HepG2 (cell line): ENCODE results near the gene ATP8B1. TPM values are rescaled to one million over a fixed set of nuclear protein-coding genes. Genes with fewer than 3 reads are reported as not detected.

Source experiments
- ARNT ChIP-seq: fragments of 450-650 bp; IDR thresholded peaks from 2 replicates; pipeline ENCODE4 v1.6.1; 2017
- ATAD3A ChIP-seq: sonication (generic); formaldehyde crosslinking; IDR thresholded peaks from 2 replicates; pipeline ENCODE4 v1.4.0; 2020; ENCODE audit warnings: missing genetic modification reagents
- BRD4 ChIP-seq: sonication (generic); formaldehyde crosslinking; IDR thresholded peaks from 2 replicates; pipeline ENCODE4 v1.4.0; 2020; ENCODE audit warnings: missing genetic modification reagents
- CENPX ChIP-seq: sonication (generic); formaldehyde crosslinking; IDR thresholded peaks from 2 replicates; pipeline ENCODE4 v1.9.0; 2021; ENCODE audit warnings: mild to moderate bottlenecking, missing genetic modification reagents, moderate library complexity
- DBP ChIP-seq: sonication (generic); formaldehyde crosslinking; IDR thresholded peaks from 2 replicates; pipeline ENCODE4 v1.4.0; 2020; ENCODE audit warnings: missing genetic modification reagents; ENCODE audit errors: not compliant biosample characterization
- GRHL1 ChIP-seq: sonication (generic); formaldehyde crosslinking; conservative IDR thresholded peaks from 2 replicates; pipeline ENCODE4 v1.8.0; 2022; ENCODE audit warnings: missing genetic modification reagents
- HNRNPH1 ChIP-seq: fragments of 200-400 bp; formaldehyde crosslinking; optimal IDR thresholded peaks from 2 replicates; pipeline ENCODE3; 2017; ENCODE audit warnings: mild to moderate bottlenecking, low read depth, low read length
- HNRNPK ChIP-seq: fragments of 200-400 bp; formaldehyde crosslinking; IDR thresholded peaks from 2 replicates; pipeline ENCODE4 v1.6.1; 2018; ENCODE audit warnings: low read length, low read depth, moderate library complexity, mild to moderate bottlenecking; ENCODE audit not compliant: poor library complexity, severe bottlenecking
- HOXA3 ChIP-seq: sonication (generic); formaldehyde crosslinking; IDR thresholded peaks from 2 replicates; pipeline ENCODE4 v1.5.0; 2020; ENCODE audit warnings: missing genetic modification reagents
- KLF13 ChIP-seq: sonication (generic); formaldehyde crosslinking; IDR thresholded peaks from 2 replicates; pipeline ENCODE4 v1.4.0; 2020; ENCODE audit warnings: mild to moderate bottlenecking, missing genetic modification reagents
- KLF15 ChIP-seq: sonication (generic); formaldehyde crosslinking; IDR thresholded peaks from 2 replicates; pipeline ENCODE4 v1.8.1; 2023; ENCODE audit warnings: borderline replicate concordance, mild to moderate bottlenecking, inconsistent platforms, missing genetic modification reagents, mixed read lengths
- MIER2 ChIP-seq: IDR thresholded peaks from 2 replicates; pipeline ENCODE4 v1.6.1; 2016; ENCODE audit warnings: missing biosample characterization, missing genetic modification reagents
- PLRG1 ChIP-seq: fragments of 450-650 bp; conservative IDR thresholded peaks from 2 replicates; pipeline ENCODE4 v1.6.1; 2016
- RFX3 ChIP-seq: IDR thresholded peaks from 2 replicates; pipeline ENCODE4 v1.6.1; 2016; ENCODE audit warnings: missing biosample characterization, missing genetic modification reagents
- SP4 ChIP-seq: sonication (generic); formaldehyde crosslinking; IDR thresholded peaks from 2 replicates; pipeline ENCODE4 v1.8.1; 2023; ENCODE audit warnings: mild to moderate bottlenecking, missing genetic modification reagents
- SP5 ChIP-seq: IDR thresholded peaks from 2 replicates; pipeline ENCODE4 v1.6.1; 2016; ENCODE audit warnings: low read depth, borderline replicate concordance
- SUZ12 ChIP-seq: fragments of 150-350 bp; IDR thresholded peaks from 2 replicates; pipeline ENCODE4 v1.6.1; 2014; ENCODE audit warnings: low read depth, low read length
- TGIF2 ChIP-seq: IDR thresholded peaks from 2 replicates; pipeline ENCODE4 v1.6.1; 2016; ENCODE audit warnings: control low read depth, missing compliant biosample characterization
- ZFP36L2 ChIP-seq: sonication (generic); formaldehyde crosslinking; IDR thresholded peaks from 2 replicates; pipeline ENCODE4 v1.4.0; 2020; ENCODE audit warnings: missing genetic modification reagents
- ZFP82 ChIP-seq: sonication (generic); formaldehyde crosslinking; IDR thresholded peaks from 2 replicates; pipeline ENCODE4 v1.5.1; 2020; ENCODE audit warnings: mild to moderate bottlenecking, missing genetic modification reagents, borderline replicate concordance
- ZFP90 ChIP-seq: sonication (generic); formaldehyde crosslinking; IDR thresholded peaks from 2 replicates; pipeline ENCODE4 v1.8.0; 2022; ENCODE audit warnings: missing genetic modification reagents, mild to moderate bottlenecking, inconsistent platforms, borderline replicate concordance
- ZNF121 ChIP-seq: sonication (generic); formaldehyde crosslinking; IDR thresholded peaks from 2 replicates; pipeline ENCODE4 v1.5.0; 2020; ENCODE audit warnings: mild to moderate bottlenecking, missing genetic modification reagents
- ZNF605 ChIP-seq: sonication (generic); formaldehyde crosslinking; IDR thresholded peaks from 2 replicates; pipeline ENCODE4 v1.8.0; 2022; ENCODE audit warnings: mild to moderate bottlenecking, missing genetic modification reagents
- ZNF614 ChIP-seq: IDR thresholded peaks from 2 replicates; pipeline ENCODE4 v1.6.1; 2018; ENCODE audit warnings: missing biosample characterization, missing genetic modification reagents, inconsistent platforms, borderline replicate concordance
- ZNF629 ChIP-seq: sonication (generic); formaldehyde crosslinking; conservative IDR thresholded peaks from 2 replicates; pipeline ENCODE4 v1.5.0; 2020; ENCODE audit warnings: missing genetic modification reagents
- ZNF7 ChIP-seq: IDR thresholded peaks from 2 replicates; pipeline ENCODE4 v1.6.1; 2016; ENCODE audit warnings: missing biosample characterization, missing genetic modification reagents
- polyA plus RNA-seq, 8 experiments: library from polyadenylated mRNA; depleted of rRNA in 3 of 8; stranded (reverse) in 7 of 8; unstranded in 1 of 8; fragments of >200 nt; fragmentation: Illumina TruSeq in 4 of 8; extraction: Trizol in 4 of 8; gene quantifications; 2 replicates each; pipeline versions ENCODE4 v1.2.1 to v1.2.3, GENCODE V29; 2011 to 2016; ENCODE audit warnings: low read depth in 4 of 8, missing spikeins in 1 of 8, mixed read lengths in 1 of 8; ENCODE audit not compliant: insufficient read depth in 1 of 8
- total RNA-seq, 5 experiments: library from RNA; depleted of rRNA; stranded (reverse); fragments of >200 nt; fragmentation: Illumina TruSeq; extraction: Trizol; gene quantifications; 2 replicates each; pipeline ENCODE4 v1.2.3, GENCODE V29; 2016; ENCODE audit warnings: low read depth in 1 of 5
- TF ChIP-seq, protein P1 (sequence below): sonication (generic); formaldehyde crosslinking; IDR thresholded peaks from 2 replicates; pipeline ENCODE4 v1.9.0; 2021; ENCODE audit warnings: missing genetic modification reagents, borderline replicate concordance
- TF ChIP-seq, protein P2 (sequence below): IDR thresholded peaks from 2 replicates; pipeline ENCODE4 v1.6.1; 2016

ATP8B1 gene
- total and polyA plus RNA-seq, 2 of the 13 experiments (the other 11 are each of a cell fraction or from before 2014, with no cell fraction given) = 2.8 to 4.0 TPM

DNA sequence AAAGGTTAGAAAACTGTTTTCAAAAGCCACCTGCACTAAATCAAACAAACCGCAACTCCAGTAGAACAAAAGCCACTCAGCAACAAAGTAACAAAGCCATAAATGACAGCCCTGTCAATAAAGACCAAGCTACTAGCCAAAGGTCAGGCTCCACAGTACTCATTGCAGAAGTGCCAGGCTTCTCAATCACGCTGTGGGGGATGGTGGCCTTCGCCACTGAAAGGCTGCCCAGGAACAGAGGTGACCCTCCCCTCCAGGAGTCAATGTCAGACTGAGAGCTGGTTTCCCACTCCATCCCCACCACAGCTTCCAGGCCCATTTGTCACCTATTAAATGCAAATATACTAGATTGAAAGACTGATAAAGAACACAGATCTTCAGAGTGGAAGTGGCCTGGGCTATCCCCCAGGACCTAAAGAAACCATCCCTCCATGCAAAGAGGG lies 5.9 kb downstream of the ATP8B1 start (continued):
- no peak for TF ChIP-seq GRHL1 (CRISPR knock-in tag)
- peak; percentile 92 for TF ChIP-seq ZNF614 (CRISPR knock-in tag)
- 0 out of 2 replicates have a peak, but pooled peaks have one; percentile 68 for TF ChIP-seq ZFP90 (CRISPR knock-in tag)
- TF ChIP-seq SP5 (CRISPR knock-in tag) = peak; percentile 53; the same call in 1 of the 2 replicates
- no peak for TF ChIP-seq ZFP36L2 (CRISPR knock-in tag)
- TF ChIP-seq, protein P1, sequence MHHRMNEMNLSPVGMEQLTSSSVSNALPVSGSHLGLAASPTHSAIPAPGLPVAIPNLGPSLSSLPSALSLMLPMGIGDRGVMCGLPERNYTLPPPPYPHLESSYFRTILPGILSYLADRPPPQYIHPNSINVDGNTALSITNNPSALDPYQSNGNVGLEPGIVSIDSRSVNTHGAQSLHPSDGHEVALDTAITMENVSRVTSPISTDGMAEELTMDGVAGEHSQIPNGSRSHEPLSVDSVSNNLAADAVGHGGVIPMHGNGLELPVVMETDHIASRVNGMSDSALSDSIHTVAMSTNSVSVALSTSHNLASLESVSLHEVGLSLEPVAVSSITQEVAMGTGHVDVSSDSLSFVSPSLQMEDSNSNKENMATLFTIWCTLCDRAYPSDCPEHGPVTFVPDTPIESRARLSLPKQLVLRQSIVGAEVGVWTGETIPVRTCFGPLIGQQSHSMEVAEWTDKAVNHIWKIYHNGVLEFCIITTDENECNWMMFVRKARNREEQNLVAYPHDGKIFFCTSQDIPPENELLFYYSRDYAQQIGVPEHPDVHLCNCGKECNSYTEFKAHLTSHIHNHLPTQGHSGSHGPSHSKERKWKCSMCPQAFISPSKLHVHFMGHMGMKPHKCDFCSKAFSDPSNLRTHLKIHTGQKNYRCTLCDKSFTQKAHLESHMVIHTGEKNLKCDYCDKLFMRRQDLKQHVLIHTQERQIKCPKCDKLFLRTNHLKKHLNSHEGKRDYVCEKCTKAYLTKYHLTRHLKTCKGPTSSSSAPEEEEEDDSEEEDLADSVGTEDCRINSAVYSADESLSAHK = no peak
- no peak for TF ChIP-seq ZNF7 (CRISPR knock-in tag)
- TF ChIP-seq KLF15 (CRISPR knock-in tag) = no peak
- no peak for TF ChIP-seq ZNF121 (CRISPR knock-in tag)
- no peak for TF ChIP-seq RFX3 (CRISPR knock-in tag)
- no peak for TF ChIP-seq HNRNPH1
- TF ChIP-seq SP4 = 0 out of 2 replicates have a peak, but pooled peaks have one; percentile 17
- TF ChIP-seq HOXA3 (CRISPR knock-in tag) = peak; percentile 82
- TF ChIP-seq ZFP82 = no peak
- TF ChIP-seq ARNT = no peak
- no peak for TF ChIP-seq ATAD3A (CRISPR knock-in tag)
- TF ChIP-seq CENPX = no peak
- TF ChIP-seq BRD4 (CRISPR knock-in tag) = no peak
- TF ChIP-seq ZNF605 (CRISPR knock-in tag) = no peak
- TF ChIP-seq KLF13 (CRISPR knock-in tag) = no peak
- no peak for TF ChIP-seq SUZ12
- TF ChIP-seq MIER2 (CRISPR knock-in tag) = peak; percentile 74
- TF ChIP-seq PLRG1 = no peak
- TF ChIP-seq DBP (CRISPR knock-in tag) = peak; percentile 71
- no peak for TF ChIP-seq HNRNPK
- TF ChIP-seq, protein P2, sequence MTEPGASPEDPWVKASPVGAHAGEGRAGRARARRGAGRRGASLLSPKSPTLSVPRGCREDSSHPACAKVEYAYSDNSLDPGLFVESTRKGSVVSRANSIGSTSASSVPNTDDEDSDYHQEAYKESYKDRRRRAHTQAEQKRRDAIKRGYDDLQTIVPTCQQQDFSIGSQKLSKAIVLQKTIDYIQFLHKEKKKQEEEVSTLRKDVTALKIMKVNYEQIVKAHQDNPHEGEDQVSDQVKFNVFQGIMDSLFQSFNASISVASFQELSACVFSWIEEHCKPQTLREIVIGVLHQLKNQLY (CRISPR knock-in tag) = peak; percentile 88; the same call in 1 of the 2 replicates
- TF ChIP-seq TGIF2 (CRISPR knock-in tag) = 0 out of 2 replicates have a peak, but pooled peaks have one; percentile 80
- TF ChIP-seq ZNF629 (CRISPR knock-in tag) = peak; percentile 48
